M059J (cell line): ENCODE measurements around the gene NMUR1. TPM values are rescaled to one million over a fixed set of nuclear protein-coding genes. Genes with fewer than 3 reads are reported as not detected.
"Not testable (repeated sequence)": the region's sequence is repeated elsewhere in the genome, so short reads cannot be mapped to it uniquely, and the experiment has no call there.

ENCODE experiments used
- DNase-seq: peaks from one replicate; pipeline ENCODE4 v3.0.0-alpha.2; 2012; ENCODE audit warnings: low read depth
- total RNA-seq: library from RNA; depleted of rRNA; stranded (reverse); fragments of >200 nt; shearing (Covaris generic); gene quantifications from 2 replicates; pipeline ENCODE4 v1.2.3, GENCODE V29; 2014; rRNA removed

The NMUR1 gene
- not detected in 2 replicates for total RNA-seq

GRCh38 chr2:231530099-231531011 lies at the start of gene NMUR1:
Gene NMUR1, minus strand, starts transcription at chr2:231530445. Its CDS starts 84 bp downstream, at chr2:231530361.
- no peak for DNase-seq

- DNase-seq, result no peak
Observed at GRCh38 chr2:231579560-231579959, 49.3 kb upstream of the NMUR1 start.

GRCh38 chr2:231578655-231579054 lies 48.4 kb upstream of the NMUR1 start:
- not testable (repeated sequence) for DNase-seq

GRCh38 chr2:231576465-231576864 lies 46.2 kb upstream of the NMUR1 start:
- no peak for DNase-seq

- no peak for DNase-seq
Observed at GRCh38 chr2:231575612-231576256, 45.5 kb upstream of the NMUR1 start.

GRCh38 chr2:231573698-231574421 lies 43.6 kb upstream of the NMUR1 start:
- no peak for DNase-seq

- DNase-seq, result no peak
Observed at GRCh38 chr2:231573096-231573495, 42.9 kb upstream of the NMUR1 start.

GRCh38 chr2:231571661-231572191 lies 41.5 kb upstream of the NMUR1 start:
- no peak for DNase-seq

GRCh38 chr2:231570915-231571314 lies 40.7 kb upstream of the NMUR1 start:
- DNase-seq, result not testable (repeated sequence)

GRCh38 chr2:231568785-231569435 lies 38.7 kb upstream of the NMUR1 start:
- no peak for DNase-seq

- no peak for DNase-seq
Observed at GRCh38 chr2:231568098-231568784, 38.0 kb upstream of the NMUR1 start.

GRCh38 chr2:231567159-231567558 lies 36.9 kb upstream of the NMUR1 start:
- DNase-seq, result no peak

- no peak for DNase-seq
Observed at GRCh38 chr2:231565887-231566594, 35.8 kb upstream of the NMUR1 start.

- DNase-seq, result peak; percentile 53
Observed at GRCh38 chr2:231563378-231563961, 33.2 kb upstream of the NMUR1 start.

- peak; percentile 69 for DNase-seq
Observed at GRCh38 chr2:231557571-231558217, 27.4 kb upstream of the NMUR1 start.

- no peak for DNase-seq
Observed at GRCh38 chr2:231556981-231557380, 26.7 kb upstream of the NMUR1 start.

GRCh38 chr2:231556496-231556895 lies 26.3 kb upstream of the NMUR1 start:
- DNase-seq, result not testable (repeated sequence)

- DNase-seq, result peak; percentile 15
Observed at GRCh38 chr2:231554748-231555545, 24.7 kb upstream of the NMUR1 start.
